ENCODE data around the gene ITGB1BP2.
"Not testable (repeated sequence)": the region's sequence is repeated elsewhere in the genome, so short reads cannot be mapped to it uniquely, and the experiment has no call there.

ITGB1BP2 gene

GRCh38 chrX:71301195-71301924, at the start of gene ITGB1BP2:
Gene ITGB1BP2, plus strand, starts transcription at chrX:71301750. Its CDS starts 57 bp downstream, at chrX:71301807.
- DNase-seq = no peak

GRCh38 chrX:71252221-71252620, 49.3 kb upstream of the ITGB1BP2 start:
- no peak for DNase-seq

GRCh38 chrX:71253253-71254091, 48.1 kb upstream of the ITGB1BP2 start:
- DNase-seq = peak; percentile 45

GRCh38 chrX:71254092-71254963, 47.2 kb upstream of the ITGB1BP2 start, which contains the start of gene ZMYM3:
Gene ZMYM3, minus strand, starts transcription at chrX:71254140. Its CDS starts 885 bp downstream, at chrX:71253255.
- peak; percentile 80 for DNase-seq

- no peak for DNase-seq
These were observed 45.5 kb upstream of the ITGB1BP2 start for GRCh38 chrX:71256051-71256450.

- no peak for DNase-seq
These were observed 44.7 kb upstream of the ITGB1BP2 start for GRCh38 chrX:71256856-71257255.

- DNase-seq = not testable (repeated sequence)
These were observed 32.9 kb upstream of the ITGB1BP2 start for GRCh38 chrX:71268624-71269023.

GRCh38 chrX:71269801-71270395, 31.7 kb upstream of the ITGB1BP2 start:
- no peak for DNase-seq

- DNase-seq = not testable (repeated sequence)
These were observed 29.2 kb upstream of the ITGB1BP2 start for GRCh38 chrX:71272313-71272712.

- not testable (repeated sequence) for DNase-seq
These were observed 20.2 kb upstream of the ITGB1BP2 start for GRCh38 chrX:71281300-71281699.

GRCh38 chrX:71282514-71283402, 18.8 kb upstream of the ITGB1BP2 start:
- peak; percentile 10 for DNase-seq

GRCh38 chrX:71283403-71284143, 18.0 kb upstream of the ITGB1BP2 start, which contains the start of gene NONO:
Gene NONO, plus strand, starts transcription at chrX:71283635. Its CDS starts 7,003 bp downstream, at chrX:71290638.
- DNase-seq = peak; percentile 98

- no peak for DNase-seq
These were observed 15.6 kb upstream of the ITGB1BP2 start for GRCh38 chrX:71285929-71286328.

- no peak for DNase-seq
These were observed 10.2 kb upstream of the ITGB1BP2 start for GRCh38 chrX:71291381-71291780.

GRCh38 chrX:71292669-71293365, 8.7 kb upstream of the ITGB1BP2 start:
- DNase-seq = no peak

- no peak for DNase-seq
These were observed 4.7 kb upstream of the ITGB1BP2 start for GRCh38 chrX:71296806-71297205.

GRCh38 chrX:71298119-71298518, 3.4 kb upstream of the ITGB1BP2 start:
- no peak for DNase-seq

GRCh38 chrX:71300064-71300463, 1.5 kb upstream of the ITGB1BP2 start:
- DNase-seq = not testable (repeated sequence)

GRCh38 chrX:71300495-71300894, 1.1 kb upstream of the ITGB1BP2 start:
- DNase-seq = not testable (repeated sequence)
